HG03432 (cell line): ENCODE results near the gene STK32B.

ENCODE experiments used
- ATAC-seq: cut with Tn5 transposase; IDR thresholded peaks from one replicate; pipeline ENCODE4 v1.9.1; 2021; ENCODE audit warnings: mild to moderate bottlenecking, moderate library complexity; ENCODE audit not compliant: unreplicated experiment

Gene STK32B

GRCh38 chr4:5029447-5029846 is 21.8 kb upstream of the STK32B start:
- ATAC-seq: no peak

- no peak for ATAC-seq
These were observed 21.1 kb upstream of the STK32B start for GRCh38 chr4:5030221-5030620.

GRCh38 chr4:5030927-5031326 is 20.4 kb upstream of the STK32B start:
- no peak for ATAC-seq

- no peak for ATAC-seq
These were observed 18.5 kb upstream of the STK32B start for GRCh38 chr4:5032813-5033212.

- no peak for ATAC-seq
These were observed 17.9 kb upstream of the STK32B start for GRCh38 chr4:5033281-5033841.

- ATAC-seq: no peak
These were observed 17.1 kb upstream of the STK32B start for GRCh38 chr4:5034206-5034605.

GRCh38 chr4:5036239-5036638 is 15.0 kb upstream of the STK32B start:
- ATAC-seq: no peak

GRCh38 chr4:5037553-5038551 is 13.4 kb upstream of the STK32B start:
- no peak for ATAC-seq

- ATAC-seq: no peak
These were observed 11.5 kb upstream of the STK32B start for GRCh38 chr4:5039800-5040199.

- no peak for ATAC-seq
These were observed 10.2 kb upstream of the STK32B start for GRCh38 chr4:5040856-5041620.

- ATAC-seq: no peak
These were observed 9.6 kb upstream of the STK32B start for GRCh38 chr4:5041699-5042098.

GRCh38 chr4:5043579-5043978 is 7.7 kb upstream of the STK32B start:
- no peak for ATAC-seq

- ATAC-seq: no peak
These were observed 6.9 kb upstream of the STK32B start for GRCh38 chr4:5044341-5044740.

GRCh38 chr4:5045097-5045496 is 6.2 kb upstream of the STK32B start:
- ATAC-seq: no peak

- ATAC-seq: no peak
These were observed 2.6 kb upstream of the STK32B start for GRCh38 chr4:5048721-5049120.

GRCh38 chr4:5050520-5051277 is 581 bp upstream of the STK32B start:
- ATAC-seq: no peak

- ATAC-seq: no peak
These were observed 973 bp downstream of the STK32B start for GRCh38 chr4:5052204-5052702.

- ATAC-seq: no peak
These were observed 1.6 kb downstream of the STK32B start for GRCh38 chr4:5052726-5053425.

- no peak for ATAC-seq
These were observed 3.3 kb downstream of the STK32B start for GRCh38 chr4:5054532-5054931.

- ATAC-seq: no peak
These were observed 4.1 kb downstream of the STK32B start for GRCh38 chr4:5055411-5055810.
